Gastroesophageal sphincter (tissue), 3 donors: Measurements from ENCODE around the gene CDC34.

Experiments used
- EP300 ChIP-seq: sonication (generic); formaldehyde crosslinking; IDR thresholded peaks from one replicate; pipeline ENCODE4 v1.6.1; 2017; ENCODE audit warnings: antibody characterized with exemption, mild to moderate bottlenecking
- POLR2A ChIP-seq, 2 donors: fragments of 450-650 bp; IDR thresholded peaks; one replicate each; pipeline ENCODE4 v1.6.1; 2017; ENCODE audit warnings: antibody characterized with exemption in 2 of 2, mild to moderate bottlenecking in 2 of 2, moderate library complexity in 1 of 2
- TF ChIP-seq, protein P1 (sequence below), 4 experiments: fragments of 200-600 bp in 2 of 4; fragments of 450-650 bp in 2 of 4; sonication (generic) in 1 of 4; IDR thresholded peaks; one replicate each; pipeline ENCODE4 v1.5.1; 2017 to 2019; ENCODE audit warnings: antibody characterized with exemption in 4 of 4, mild to moderate bottlenecking in 2 of 4, moderate library complexity in 2 of 4

DNA sequence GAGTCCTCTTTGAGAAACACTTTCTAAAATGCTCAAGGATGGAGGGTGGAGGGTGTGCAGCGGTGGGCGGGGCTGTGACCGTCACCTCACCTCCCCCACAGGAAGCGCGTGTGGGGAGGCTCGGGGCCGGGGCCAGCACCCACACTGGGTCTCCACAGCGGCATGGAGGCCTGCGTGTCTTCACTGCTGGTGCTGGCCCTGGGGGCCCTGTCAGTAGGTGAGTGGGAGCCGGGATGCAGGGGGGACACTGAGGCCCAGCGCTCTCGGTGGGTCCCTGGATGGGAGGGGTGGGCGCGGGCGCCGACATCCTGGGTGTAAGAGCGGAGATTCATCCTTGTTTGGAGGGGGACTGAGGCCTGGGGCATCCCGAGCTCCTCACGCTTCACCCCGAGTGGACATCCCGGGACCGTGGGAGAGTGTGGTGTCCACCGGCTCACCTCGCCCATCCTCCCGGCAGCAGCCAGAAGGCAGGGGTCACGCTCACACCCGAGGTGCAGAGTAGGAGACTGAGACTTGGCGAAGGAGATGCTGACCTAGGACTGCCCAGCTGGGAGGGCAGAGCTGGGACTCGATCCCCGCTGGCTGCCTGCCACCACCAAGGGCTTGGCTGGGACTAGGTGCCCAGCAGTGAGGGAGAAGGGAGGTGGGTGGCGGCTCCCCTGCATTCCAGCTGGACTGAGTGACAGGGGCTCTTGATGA lies 12.5 kb downstream of the CDC34 start, which contains the start of gene GZMM:
- TF ChIP-seq, protein P1, sequence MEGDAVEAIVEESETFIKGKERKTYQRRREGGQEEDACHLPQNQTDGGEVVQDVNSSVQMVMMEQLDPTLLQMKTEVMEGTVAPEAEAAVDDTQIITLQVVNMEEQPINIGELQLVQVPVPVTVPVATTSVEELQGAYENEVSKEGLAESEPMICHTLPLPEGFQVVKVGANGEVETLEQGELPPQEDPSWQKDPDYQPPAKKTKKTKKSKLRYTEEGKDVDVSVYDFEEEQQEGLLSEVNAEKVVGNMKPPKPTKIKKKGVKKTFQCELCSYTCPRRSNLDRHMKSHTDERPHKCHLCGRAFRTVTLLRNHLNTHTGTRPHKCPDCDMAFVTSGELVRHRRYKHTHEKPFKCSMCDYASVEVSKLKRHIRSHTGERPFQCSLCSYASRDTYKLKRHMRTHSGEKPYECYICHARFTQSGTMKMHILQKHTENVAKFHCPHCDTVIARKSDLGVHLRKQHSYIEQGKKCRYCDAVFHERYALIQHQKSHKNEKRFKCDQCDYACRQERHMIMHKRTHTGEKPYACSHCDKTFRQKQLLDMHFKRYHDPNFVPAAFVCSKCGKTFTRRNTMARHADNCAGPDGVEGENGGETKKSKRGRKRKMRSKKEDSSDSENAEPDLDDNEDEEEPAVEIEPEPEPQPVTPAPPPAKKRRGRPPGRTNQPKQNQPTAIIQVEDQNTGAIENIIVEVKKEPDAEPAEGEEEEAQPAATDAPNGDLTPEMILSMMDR (IDR thresholded peaks at IDR 0.05), result no peak
- no peak for TF ChIP-seq POLR2A (IDR thresholded peaks at IDR 0.05)
- TF ChIP-seq EP300, result no peak
